Left forelimb (tissue), 1 donor: ENCODE data around the gene TMPRSS11A.

ENCODE experiments used
- DNase-seq: peaks from one replicate; pipeline ENCODE4 v3.0.0-alpha.2; 2018; ENCODE audit warnings: low spot score

TMPRSS11A gene, protein sequence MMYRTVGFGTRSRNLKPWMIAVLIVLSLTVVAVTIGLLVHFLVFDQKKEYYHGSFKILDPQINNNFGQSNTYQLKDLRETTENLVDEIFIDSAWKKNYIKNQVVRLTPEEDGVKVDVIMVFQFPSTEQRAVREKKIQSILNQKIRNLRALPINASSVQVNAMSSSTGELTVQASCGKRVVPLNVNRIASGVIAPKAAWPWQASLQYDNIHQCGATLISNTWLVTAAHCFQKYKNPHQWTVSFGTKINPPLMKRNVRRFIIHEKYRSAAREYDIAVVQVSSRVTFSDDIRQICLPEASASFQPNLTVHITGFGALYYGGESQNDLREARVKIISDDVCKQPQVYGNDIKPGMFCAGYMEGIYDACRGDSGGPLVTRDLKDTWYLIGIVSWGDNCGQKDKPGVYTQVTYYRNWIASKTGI

DNA sequence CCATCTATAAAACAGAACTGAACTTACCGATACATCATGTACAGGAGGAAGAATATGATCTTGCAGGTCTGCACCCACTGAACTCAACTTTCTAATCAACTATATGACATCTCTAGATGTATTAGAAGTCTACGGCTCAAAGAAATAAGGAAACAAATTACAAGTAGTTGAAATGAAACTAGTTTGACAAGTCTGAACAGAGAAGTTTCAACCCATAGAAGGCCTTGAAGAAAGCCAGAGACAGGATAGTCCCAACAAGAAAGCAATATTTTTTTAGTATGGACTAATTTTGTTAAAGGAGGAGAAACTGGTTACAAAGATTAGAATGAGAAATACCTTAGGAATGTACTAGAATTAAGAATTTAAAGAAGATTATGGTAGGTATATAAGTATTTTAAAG, at the start of gene TMPRSS11A:
Gene TMPRSS11A (minus strand): TSS at position 138 of the 400 bp plus-strand sequence. CDS start 100 bp downstream, at position 38.
- no peak for DNase-seq

- no peak for DNase-seq
These were observed 48.4 kb upstream of the TMPRSS11A start for GRCh38 chr4:68011684-68012083.

- no peak for DNase-seq
These were observed 39.6 kb upstream of the TMPRSS11A start for GRCh38 chr4:68002906-68003305.

DNA sequence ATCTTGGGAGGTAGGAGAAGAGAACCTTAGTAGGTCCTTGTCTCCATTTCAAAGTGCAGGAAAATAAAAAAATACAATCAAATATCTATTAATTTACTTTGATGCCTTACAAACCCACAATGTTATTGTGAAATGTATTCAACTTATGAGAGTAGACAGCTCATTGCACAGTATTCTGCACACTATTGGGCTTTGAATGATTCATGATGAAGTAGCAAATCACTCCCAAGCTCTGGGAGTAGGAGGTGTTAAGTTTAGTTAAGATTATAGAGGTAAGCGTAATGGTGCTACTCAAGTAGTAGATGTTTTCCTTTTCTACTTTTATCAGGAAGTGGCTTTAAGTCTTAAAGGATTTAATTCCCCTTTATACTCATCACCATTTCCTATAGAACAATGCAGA, 32.8 kb upstream of the TMPRSS11A start:
- no peak for DNase-seq

DNA sequence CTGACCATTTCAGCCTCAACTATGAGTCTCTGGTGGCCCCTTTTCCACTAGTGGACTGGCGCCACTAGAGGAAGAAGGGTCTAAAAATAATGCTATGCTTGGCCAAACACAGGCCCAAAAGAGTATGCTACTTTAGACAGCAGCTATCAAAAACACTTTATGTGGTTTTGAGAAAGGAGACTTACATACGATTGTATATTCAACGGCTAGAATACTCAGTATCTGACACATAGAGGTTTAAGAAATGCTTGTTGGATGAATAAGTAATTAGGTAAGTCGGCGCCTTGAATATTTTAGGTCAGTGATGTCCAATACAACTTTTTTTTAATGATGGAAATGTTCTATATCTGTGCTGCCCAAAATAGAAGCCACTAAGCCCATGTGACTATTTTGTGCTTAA, 25.7 kb upstream of the TMPRSS11A start:
- DNase-seq, result no peak

DNA sequence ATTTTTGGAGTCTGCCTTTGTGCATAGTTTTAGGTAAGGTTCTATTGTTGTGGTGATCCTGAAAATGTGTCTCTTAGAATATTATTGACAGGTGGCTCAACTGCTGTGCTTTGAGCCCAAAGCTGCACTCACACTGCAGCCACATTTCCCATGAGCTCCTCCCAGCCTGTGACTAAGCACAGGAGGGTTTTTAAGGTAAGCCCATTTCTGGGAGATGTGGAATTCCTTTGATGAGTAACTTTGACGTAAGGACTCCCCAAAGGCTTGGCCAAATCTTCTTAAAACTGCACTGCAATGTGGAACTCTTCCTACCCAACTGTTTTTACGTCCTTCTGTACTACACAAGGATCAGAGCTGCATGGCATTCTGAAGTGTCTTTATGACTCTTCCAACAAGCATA, 20.0 kb upstream of the TMPRSS11A start:
- DNase-seq, result no peak

GRCh38 chr4:67980512-67980911, 17.2 kb upstream of the TMPRSS11A start:
- DNase-seq, result no peak

- DNase-seq, result no peak
These were observed 10.3 kb upstream of the TMPRSS11A start for GRCh38 chr4:67973608-67974007.

- DNase-seq, result no peak
These were observed 8.4 kb downstream of the TMPRSS11A start for GRCh38 chr4:67954890-67955289.

DNA sequence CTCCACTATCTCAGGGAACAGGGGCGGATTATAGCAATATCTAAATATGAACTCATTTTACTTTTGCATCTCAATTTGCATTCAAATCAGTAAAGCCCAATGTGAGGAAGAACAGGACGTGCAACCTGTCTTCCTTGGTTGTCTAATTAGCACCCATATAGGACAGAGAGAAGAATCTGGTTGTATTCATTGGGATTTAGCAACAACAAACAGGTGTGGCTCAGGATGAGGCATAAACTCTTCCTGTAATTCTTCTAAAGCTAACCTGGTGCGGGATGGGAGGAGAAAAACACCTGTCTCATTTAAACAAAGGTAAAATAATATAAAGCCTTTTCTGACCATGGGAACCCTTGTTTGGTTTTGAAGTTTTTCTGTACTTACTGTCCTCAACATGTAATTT, 22.2 kb downstream of the TMPRSS11A start:
- no peak for DNase-seq

DNA sequence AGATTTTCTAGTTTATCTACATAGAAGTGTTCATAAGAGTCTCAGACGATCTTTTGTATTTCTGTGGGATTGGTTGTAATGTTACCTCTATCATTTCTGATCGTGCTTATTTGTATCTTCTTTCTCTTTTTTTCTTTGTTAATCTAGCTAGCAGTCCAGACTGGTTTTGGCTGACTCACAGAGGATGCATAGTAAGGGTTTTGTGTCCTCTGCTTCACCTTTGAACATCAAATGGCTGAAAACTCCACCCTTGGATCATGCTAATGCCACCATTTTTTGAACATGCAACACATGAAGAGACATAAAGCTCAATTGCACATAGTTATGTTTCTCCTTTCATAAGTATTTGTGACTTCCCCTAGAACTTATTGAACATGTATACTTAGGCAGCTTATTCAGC, 22.8 kb downstream of the TMPRSS11A start:
- no peak for DNase-seq

- DNase-seq, result no peak
These were observed 24.1 kb downstream of the TMPRSS11A start for GRCh38 chr4:67939195-67939594.

DNA sequence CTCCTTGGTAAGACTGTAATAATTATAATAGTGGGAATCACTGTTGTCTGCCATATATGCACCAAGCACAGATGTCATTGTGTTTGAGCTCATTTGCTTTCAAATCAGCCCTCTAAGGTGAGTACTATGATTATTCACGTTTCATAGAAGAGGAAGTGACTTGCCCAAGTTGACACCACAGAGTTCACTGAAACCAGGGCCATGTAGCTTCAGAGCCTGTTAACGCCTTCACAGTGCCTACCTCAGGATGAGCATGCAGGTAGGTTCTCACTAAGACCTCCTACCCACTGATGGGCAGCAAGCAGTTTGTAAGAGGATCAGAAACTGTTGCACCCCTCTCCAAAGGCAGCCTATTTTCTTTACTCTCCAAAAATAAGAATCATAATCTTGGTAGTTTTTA, 27.4 kb downstream of the TMPRSS11A start:
- no peak for DNase-seq

DNA sequence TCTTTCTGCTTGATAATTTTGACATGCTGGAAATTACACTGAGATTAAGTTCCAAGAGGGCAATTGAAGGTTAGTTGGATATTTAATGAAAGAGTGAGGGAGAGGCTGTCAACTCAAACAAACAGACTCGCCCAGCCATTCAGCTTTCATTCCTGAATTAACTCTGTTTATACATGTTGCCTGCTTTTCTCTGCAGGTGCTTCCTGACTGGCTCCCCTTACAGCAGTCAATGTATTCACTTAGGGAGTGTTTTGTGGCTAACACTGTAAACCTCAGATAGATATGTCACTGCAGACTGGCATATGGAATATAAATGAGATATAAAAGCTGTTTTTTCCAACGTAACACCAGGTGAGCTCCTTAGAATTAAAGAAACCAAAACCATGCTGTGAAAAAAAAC, 28.7 kb downstream of the TMPRSS11A start:
- no peak for DNase-seq

GRCh38 chr4:67933755-67934154, 29.5 kb downstream of the TMPRSS11A start:
- no peak for DNase-seq

DNA sequence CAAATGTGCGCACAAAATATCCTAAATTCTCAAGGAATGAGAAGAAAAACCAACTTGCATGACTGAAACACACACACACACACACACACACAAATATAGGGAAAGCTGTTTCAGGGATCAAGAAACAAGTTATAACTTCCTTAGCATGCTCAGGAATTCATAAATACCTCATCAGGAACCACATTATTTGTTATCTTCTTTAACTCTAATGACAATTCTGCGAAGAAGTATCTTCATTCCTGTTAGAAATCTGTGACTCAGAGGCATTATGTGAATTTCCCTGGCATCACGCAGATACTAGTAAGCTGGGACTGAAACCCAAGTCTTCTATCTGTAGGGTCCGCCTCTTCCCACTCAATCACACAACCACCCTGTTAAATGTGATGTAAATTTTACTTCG, 30.3 kb downstream of the TMPRSS11A start:
- no peak for DNase-seq

DNA sequence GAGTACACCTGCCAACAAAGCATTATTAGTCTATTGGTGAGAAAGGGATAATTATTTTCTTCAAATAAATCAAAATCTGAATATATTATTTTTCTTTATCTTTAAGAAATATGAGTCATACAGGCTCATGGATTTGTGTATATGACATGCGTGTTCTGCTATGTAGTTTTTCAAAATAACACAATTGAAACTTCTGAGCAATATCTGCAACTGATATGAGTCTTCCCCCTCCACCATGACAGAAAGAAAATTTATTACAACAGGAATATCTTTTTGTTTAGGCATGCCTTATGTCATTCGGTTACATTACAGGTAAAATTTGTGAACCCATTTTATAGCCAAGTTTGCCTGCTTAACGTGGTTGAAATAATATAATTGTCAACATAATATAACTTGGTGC, 32.0 kb downstream of the TMPRSS11A start:
- no peak for DNase-seq

GRCh38 chr4:67929426-67929825, 33.9 kb downstream of the TMPRSS11A start:
- DNase-seq, result no peak

DNA sequence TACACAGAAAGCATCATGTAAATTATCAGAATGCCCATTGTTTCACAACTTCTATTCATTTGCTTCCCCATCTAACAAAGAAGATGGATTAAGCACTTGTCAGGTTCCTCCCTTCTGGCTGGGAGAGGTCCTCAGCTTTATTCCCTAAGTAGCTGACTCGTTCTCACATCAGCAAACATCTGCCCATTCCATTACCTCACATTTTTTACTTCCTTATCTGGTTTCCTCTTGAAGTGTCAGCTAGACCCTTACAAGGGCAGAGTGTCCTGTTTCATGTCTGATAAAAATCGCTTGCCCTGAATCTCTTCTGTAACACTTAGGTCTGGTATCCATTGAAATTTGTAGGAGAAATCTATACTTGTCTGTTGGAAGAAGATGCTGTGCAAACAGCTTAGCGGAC, 34.7 kb downstream of the TMPRSS11A start:
- DNase-seq, result no peak

DNA sequence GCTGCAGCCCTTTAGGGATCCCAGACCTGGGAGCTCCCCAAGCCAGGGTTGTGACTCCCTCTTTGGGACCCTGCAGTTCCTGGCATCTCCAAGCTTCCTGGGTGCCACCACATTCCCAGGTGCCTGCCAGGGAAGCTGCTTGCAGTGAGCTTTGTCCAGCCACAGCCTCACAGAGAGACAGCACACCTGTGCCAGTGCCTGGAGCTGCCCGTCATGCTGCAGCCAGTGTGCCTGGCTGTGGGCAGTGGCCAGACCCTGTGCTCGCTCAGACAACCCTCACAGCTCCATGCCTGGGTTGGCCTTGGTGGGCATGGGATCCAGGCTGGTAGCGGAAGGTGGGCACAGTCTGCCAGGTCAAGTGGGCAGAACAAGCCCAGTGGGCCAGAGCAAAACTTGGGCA, 36.0 kb downstream of the TMPRSS11A start:
- no peak for DNase-seq

GRCh38 chr4:67926485-67926884, 36.8 kb downstream of the TMPRSS11A start:
- no peak for DNase-seq

GRCh38 chr4:67922697-67923096, 40.6 kb downstream of the TMPRSS11A start:
- DNase-seq, result no peak

DNA sequence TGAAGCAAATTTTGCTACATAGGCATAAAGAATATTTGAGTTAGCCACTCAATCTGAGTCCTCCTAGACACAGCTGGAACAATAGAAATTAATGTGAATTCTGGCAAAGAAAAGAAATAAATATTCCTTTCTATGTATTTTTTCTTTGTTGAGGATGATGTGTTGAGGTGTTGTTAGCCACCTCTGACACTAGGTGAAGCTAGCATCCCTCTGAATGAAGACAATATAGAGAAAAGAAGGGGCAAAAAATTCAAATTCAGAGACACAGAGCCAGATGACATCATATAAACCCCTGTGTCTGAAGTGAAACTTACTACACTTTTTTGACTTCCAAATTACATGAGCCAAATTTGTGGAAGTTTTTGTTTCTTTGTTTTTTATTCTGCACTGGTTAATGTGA, 44.9 kb downstream of the TMPRSS11A start:
- DNase-seq, result no peak

DNA sequence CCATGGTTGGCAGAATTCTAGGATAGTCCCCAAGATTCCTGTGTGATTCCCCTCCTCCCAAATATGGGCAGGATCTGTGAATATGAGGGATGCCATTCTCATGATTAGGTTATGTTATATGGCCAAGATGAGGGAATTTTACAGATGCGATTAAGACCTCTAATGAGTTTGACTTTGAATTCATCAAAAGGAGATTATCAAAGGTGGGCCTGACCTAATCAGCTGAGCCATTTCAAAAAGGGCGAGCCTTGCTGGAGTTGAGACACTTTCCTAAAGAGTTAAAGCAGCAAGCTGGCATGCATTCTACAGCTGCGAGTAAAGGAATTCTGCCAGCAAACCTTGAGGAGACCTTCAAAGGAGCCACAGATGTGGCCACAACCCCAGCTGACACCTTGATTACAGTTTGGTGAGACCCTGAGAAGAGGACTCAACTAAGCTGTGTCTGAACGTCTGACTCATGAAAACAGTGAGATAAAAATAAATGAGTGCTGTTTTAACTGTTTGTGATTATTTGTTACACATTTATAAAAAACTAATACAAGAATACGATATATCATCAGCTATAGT, 47.8 kb downstream of the TMPRSS11A start:
- no peak for DNase-seq
